D721Med (cell line): ENCODE results near the gene CADPS2.

ENCODE experiments used
- DNase-seq: peaks from one replicate; pipeline ENCODE4 v3.0.0; 2011; ENCODE audit warnings: low spot score; ENCODE audit not compliant: insufficient read length
- FAIRE-seq: peaks from 2 replicates; lab custom pipeline; 2011; peaks lifted over from hg19 to GRCh38; lab: Jason Lieb, UNC
- CTCF ChIP-seq: IDR thresholded peaks from 2 replicates; pipeline ENCODE4 v1.5.1; 2012; ENCODE audit warnings: mild to moderate bottlenecking, control low read depth; ENCODE audit not compliant: insufficient read depth; ENCODE audit errors: missing control alignments

Gene CADPS2

DNA sequence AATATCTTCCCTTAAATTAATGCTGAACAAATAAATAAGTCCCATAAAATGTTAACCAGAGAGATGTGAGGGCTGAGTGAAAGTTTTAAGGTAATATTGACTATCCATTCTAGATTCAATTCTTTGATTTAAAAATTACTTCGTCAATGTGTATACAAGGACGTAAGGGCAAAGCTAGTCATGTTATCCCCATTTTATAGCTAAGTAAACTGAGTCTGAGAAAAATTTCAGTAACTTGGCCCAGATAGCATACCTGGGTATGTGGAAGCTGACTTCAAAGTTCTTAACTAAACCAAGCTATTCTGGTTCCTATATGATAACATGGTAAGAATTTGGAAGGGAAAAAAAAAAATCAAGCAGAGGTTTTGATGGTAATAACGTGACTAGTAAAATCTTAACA is 72.4 kb downstream of the CADPS2 start:
- DNase-seq (no peak), FAIRE-seq (no peak)
- TF ChIP-seq CTCF, result no peak

DNA sequence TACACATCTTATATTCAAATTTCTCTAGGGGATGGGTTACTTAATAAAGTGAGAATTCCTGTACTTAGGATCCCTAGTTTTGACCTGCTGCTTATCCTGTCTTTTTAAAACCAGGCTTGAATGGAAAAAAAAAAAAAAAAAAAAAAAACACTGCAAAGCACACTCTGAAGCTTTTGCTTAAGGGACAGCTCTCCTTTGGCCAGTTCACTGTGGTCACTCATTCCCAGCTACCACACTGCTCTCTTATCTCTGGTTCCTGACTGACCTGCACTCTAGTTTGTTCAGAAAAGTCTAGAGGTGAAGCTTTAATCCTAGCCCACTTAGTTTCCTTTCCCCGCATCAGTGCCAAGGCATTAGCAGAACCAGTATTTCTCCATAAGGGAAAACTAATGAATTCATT is 82.4 kb downstream of the CADPS2 start:
- FAIRE-seq, result no peak
- no peak for TF ChIP-seq CTCF
- DNase-seq, result no peak

DNA sequence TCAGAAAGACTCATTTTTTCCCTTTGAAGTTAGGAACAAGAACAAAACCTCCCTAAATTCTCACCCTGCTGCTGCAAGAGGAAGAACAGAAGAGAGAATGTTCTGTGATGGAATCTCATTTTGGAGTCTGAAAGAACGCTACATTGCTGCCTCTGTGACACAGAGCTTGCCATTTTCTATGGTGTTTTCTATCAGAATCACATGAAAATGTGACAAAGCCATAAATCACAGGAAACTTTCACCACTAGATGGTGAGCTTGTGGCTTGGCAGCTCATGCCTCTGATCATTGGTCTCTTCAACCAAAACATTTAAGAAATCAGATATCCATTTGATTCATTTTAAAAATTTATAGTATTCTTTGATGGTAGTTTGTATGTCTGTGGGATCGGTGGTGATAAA is 82.9 kb downstream of the CADPS2 start:
- DNase-seq (no peak), FAIRE-seq (no peak)
- peak; percentile 38 for TF ChIP-seq CTCF

DNA sequence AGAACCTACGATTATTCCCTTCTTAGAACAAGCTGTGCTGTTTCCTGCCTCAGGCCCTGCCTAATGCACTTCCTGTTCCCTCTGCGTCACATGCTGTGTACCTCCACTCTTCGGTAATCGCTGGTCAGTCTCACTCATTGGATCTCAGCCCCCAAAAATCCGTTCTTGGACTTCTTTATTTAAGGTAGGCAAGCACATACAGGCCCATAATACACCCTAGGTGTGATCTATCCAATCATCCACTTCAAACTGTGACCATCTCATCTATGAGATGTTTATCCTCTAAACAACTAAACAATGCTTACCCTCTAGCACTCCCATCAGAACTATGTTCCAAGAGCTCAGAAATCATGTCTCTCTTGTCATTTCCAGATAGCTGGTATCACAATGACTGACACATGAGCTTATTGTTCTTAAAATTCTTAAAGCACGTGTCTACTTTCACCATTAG is 83.9 kb downstream of the CADPS2 start:
- FAIRE-seq, result no peak
- no peak for TF ChIP-seq CTCF
- no peak for DNase-seq

DNA sequence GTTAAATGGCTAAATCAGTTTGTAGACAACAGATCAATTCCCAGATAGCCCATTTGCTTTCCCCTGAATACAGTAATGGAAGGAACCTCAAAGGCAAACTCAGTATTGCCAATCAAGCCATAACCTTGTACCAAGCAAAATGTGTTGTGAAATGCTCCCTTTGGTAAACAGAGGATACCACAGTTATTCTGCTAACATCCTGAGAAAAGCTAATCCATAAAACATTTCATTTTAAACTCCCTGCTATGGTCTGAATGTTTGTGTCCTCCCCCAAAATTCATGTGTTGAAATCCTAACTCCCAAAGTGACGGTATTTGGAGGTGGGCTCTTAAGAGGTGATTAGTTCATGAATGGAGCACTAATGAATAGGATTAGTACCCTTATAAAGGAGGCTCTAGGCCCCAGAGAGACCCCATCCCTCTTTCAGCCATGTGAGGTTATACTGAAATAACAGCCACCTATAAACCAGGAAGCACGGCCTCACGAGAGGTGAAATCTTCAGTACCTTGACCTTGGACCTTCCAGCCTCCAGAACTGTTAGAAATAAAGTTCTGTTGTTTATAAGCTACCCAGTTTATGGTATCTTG is 94.2 kb downstream of the CADPS2 start:
- FAIRE-seq (no peak), DNase-seq (no peak)
- no peak for TF ChIP-seq CTCF

- DNase-seq, result no peak
- FAIRE-seq, result no peak
- TF ChIP-seq CTCF, result no peak
Observed at GRCh38 chr7:122790591-122790990, 95.7 kb downstream of the CADPS2 start.

- TF ChIP-seq CTCF, result no peak
- DNase-seq, result no peak
- no peak for FAIRE-seq
Observed at GRCh38 chr7:122790132-122790531, 96.1 kb downstream of the CADPS2 start.
